ENCODE measurements around the gene SLC25A45. TPM values are rescaled to one million over a fixed set of nuclear protein-coding genes. Genes with fewer than 3 reads are reported as not detected.
A peak's percentile ranks its signal among the peaks of the same experiment; 100 is the strongest.

The SLC25A45 gene
- total RNA-seq, 1 experiment from 2014 or later: 1.1 TPM

DNA sequence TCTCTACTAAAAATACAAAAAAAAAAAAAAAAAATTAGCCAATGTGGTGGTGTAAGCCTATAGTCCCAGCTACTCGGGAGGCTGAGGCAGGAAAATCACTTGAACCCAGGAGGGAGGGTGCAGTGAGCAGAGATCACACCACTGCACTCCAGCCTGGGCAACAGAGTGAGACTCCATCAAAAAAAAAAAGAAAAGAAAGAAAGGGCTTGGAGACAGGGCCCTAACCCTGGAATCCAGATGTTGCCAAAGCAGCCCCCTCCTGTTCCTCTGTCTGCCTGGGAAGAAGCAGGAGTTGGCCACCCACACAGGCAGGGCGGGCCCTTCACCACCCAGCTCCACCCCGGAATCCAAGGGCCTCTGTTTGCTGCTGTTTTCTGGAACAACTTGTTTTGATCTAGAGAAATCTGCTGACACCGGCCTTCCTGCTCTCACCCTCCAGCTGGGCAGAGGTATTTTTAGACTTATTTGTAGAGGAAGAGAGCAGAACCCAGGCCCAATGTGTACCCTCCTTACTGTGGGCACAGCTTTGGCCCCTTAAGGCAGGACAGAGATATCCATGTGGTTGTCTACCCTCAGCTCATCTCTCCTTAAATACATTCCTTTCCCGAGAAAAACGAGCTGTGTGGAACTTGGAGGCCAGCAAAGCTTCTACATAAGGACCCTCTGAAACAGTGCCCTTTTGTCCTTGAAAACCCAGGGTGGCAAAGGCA lies 37.5 kb upstream of the SLC25A45 start:
- H3K27me3 ChIP-seq (ENCODE audit: insufficient read depth, low read length): no peaks in the 10 kb centered on the region
- no peak overlapping the region for H3T11ph ChIP-seq (ENCODE audit: low read length)
- peak overlapping the region; percentile 73; the same call in 1 of the 2 replicates for H3K14ac ChIP-seq (ENCODE audit: insufficient read depth, low read length)
- Mint-ChIP-seq H3K9me3 (no peaks in the 10 kb centered on the region; a peak in 2 of 5 replicates), H3K27me3 (ENCODE audit: low read depth) (peaks cover 11% of the 10 kb centered on the region), H3K27ac (peak overlapping the region; percentile 88 to 100 (median 97)), H3K4me1 (peaks cover 76 to 86% of the 10 kb centered on the region in 2 experiments), H3K4me3 (peak overlapping the region in 1 of 2 experiments; percentile 48; a peak in 2 of 5 replicates), H3K36me3 (ENCODE audit: insufficient read depth in 1 of 3, low read depth in 3 of 3) (no peaks in the 10 kb centered on the region)
- H3K4ac ChIP-seq (ENCODE audit: low read depth, low read length): no peak overlapping the region; the same call in 1 of the 2 replicates
- no peak overlapping the region for H2BK15ac ChIP-seq (ENCODE audit: low read depth, low read length)
- peak overlapping the region; percentile 71 for H3K18ac ChIP-seq (ENCODE audit: insufficient read length, low read depth, low read length)
- no peak overlapping the region for H4K5ac ChIP-seq (ENCODE audit: insufficient read length, low read depth, low read length)
- no peak overlapping the region for H3K9ac ChIP-seq (ENCODE audit: extremely low read depth, insufficient read length, low read length)
- H3K23ac ChIP-seq (ENCODE audit: insufficient read length, low read depth, low read length): no peak overlapping the region
- H4K91ac ChIP-seq (ENCODE audit: insufficient read length, low read depth, low read length): peak overlapping the region; percentile 85
- no peaks in the 10 kb centered on the region for H3K9me3 ChIP-seq (ENCODE audit: control insufficient read depth, low read depth, low read length)
- WGBS (ENCODE audit: extremely low coverage, insufficient read length, low lambda C conversion rate): no CpG with 5 or more reads among the region's 6 CpGs
- no peak overlapping the region for H4K8ac ChIP-seq (replicated peaks; ENCODE audit: insufficient read length, low read depth, low read length)
- H3K79me1 ChIP-seq (ENCODE audit: insufficient read depth, low read depth, low read length, poor library complexity, severe bottlenecking): no peaks in the 10 kb centered on the region
- H2BK20ac ChIP-seq (ENCODE audit: low read depth, low read length, poor library complexity, severe bottlenecking): no peak overlapping the region
- peaks cover 18% of the 10 kb centered on the region for H3K4me1 ChIP-seq (ENCODE audit: insufficient read depth, low read length)
- H2BK12ac ChIP-seq (ENCODE audit: insufficient read length, low read depth, low read length): peak overlapping the region; percentile 41
- H4K20me1 ChIP-seq (ENCODE audit: control insufficient read depth, insufficient read depth, insufficient read length): peaks cover 2% of the 10 kb centered on the region
- peak overlapping the region; percentile 55 for H2AK5ac ChIP-seq (ENCODE audit: insufficient read length, low read length)
- peaks cover 13% of the 10 kb centered on the region for H3K23me2 ChIP-seq (ENCODE audit: insufficient read length, low read depth, low read length, poor library complexity, severe bottlenecking)
- no peak overlapping the region for H3K4me2 ChIP-seq (ENCODE audit: insufficient read depth, insufficient read length, low read length)
- H2BK5ac ChIP-seq (ENCODE audit: insufficient read length, low read length): no peak overlapping the region
- H2AFZ ChIP-seq (ENCODE audit: low read length): no peak overlapping the region
- H3K56ac ChIP-seq (ENCODE audit: insufficient read length, low read depth, low read length): no peak overlapping the region
- H2BK120ac ChIP-seq (ENCODE audit: low read depth, low read length, poor library complexity, severe bottlenecking): no peak overlapping the region
- TF ChIP-seq, protein P1, sequence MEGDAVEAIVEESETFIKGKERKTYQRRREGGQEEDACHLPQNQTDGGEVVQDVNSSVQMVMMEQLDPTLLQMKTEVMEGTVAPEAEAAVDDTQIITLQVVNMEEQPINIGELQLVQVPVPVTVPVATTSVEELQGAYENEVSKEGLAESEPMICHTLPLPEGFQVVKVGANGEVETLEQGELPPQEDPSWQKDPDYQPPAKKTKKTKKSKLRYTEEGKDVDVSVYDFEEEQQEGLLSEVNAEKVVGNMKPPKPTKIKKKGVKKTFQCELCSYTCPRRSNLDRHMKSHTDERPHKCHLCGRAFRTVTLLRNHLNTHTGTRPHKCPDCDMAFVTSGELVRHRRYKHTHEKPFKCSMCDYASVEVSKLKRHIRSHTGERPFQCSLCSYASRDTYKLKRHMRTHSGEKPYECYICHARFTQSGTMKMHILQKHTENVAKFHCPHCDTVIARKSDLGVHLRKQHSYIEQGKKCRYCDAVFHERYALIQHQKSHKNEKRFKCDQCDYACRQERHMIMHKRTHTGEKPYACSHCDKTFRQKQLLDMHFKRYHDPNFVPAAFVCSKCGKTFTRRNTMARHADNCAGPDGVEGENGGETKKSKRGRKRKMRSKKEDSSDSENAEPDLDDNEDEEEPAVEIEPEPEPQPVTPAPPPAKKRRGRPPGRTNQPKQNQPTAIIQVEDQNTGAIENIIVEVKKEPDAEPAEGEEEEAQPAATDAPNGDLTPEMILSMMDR (conservative IDR thresholded peaks at IDR 0.05): no peak
- DNase-seq: peak; percentile 80
- peaks cover 2% of the 10 kb centered on the region; the same call in 1 of the 2 replicates for H3K79me2 ChIP-seq (ENCODE audit: insufficient read depth, low read length)
- peak overlapping the region; percentile 71 for H3K27ac ChIP-seq (ENCODE audit: insufficient read length, low read depth, low read length)

Measured in H9 (cell line).